ENCODE results near the gene PPARG. TPM values are rescaled to one million over a fixed set of nuclear protein-coding genes. Genes with fewer than 3 reads are reported as not detected.
A peak's percentile ranks its signal among the peaks of the same experiment; 100 is the strongest.
"Not testable (repeated sequence)": the region's sequence is repeated elsewhere in the genome, so short reads cannot be mapped to it uniquely, and the experiment has no call there.

Gene PPARG
- total RNA-seq, 1 experiment from 2014 or later: 61.5 TPM

GRCh38 chr3:12285003-12285555 is 3.8 kb upstream of the PPARG start:
- DNase-seq: no peak
- Histone ChIP-seq H3K9me2 (ENCODE audit: insufficient read depth) (no peaks in the 10 kb centered on the region), H3K36me3 (ENCODE audit: low read depth) (peaks cover 5% of the 10 kb centered on the region), H3K9me3 (ENCODE audit: insufficient read depth, low read depth) (peaks cover 9% of the 10 kb centered on the region), H2AFZ (no peak overlapping the region), H3F3A (ENCODE audit: insufficient read depth, low read depth) (peaks cover 21% of the 10 kb centered on the region), H3K79me2 (ENCODE audit: low read depth) (peaks cover 33% of the 10 kb centered on the region), H4K20me1 (ENCODE audit: insufficient read depth) (no peaks in the 10 kb centered on the region; the same call in 1 of the 2 replicates), H3K4me3 (no peak overlapping the region), H3K4me2 (no peak overlapping the region), H3K27me3 (ENCODE audit: insufficient read depth, low read depth) (no peaks in the 10 kb centered on the region), H3K4me1 (replicated peaks; ENCODE audit: insufficient read depth) (peaks cover 17% of the 10 kb centered on the region), H3K27ac (no peak overlapping the region)
- no TSS peak for BruUV-seq (replicated peaks)
- ChIA-PET POLR2A (ENCODE audit: unreplicated experiment) (no interaction called here), CTCF (no interaction called here)
- intact Hi-C loops (cut with micrococcal nuclease; ENCODE audit: unreplicated experiment): loop anchor here (5.0 kb wide), 2 partner anchors 53 to 108 kb away; no protein-coding TSS in a partner anchor
- TF ChIP-seq CTCF (conservative IDR thresholded peaks at IDR 0.05): no peak
- no peak for TF ChIP-seq EZH2 (IDR thresholded peaks at IDR 0.05; ENCODE audit: low read depth)

- POLR2A ChIA-PET (ENCODE audit: unreplicated experiment): not testable (repeated sequence)
- peaks cover 40% of the 10 kb centered on the region for H3K79me2 ChIP-seq (ENCODE audit: low read depth)
- CTCF ChIA-PET: interaction anchor here (1.1 kb wide), 1 partner anchor 67 kb away, joined by 3 read pairs; no protein-coding TSS in a partner anchor
Observed at GRCh38 chr3:12285779-12286178, 3.1 kb upstream of the PPARG start.

GRCh38 chr3:12286504-12286903 is 2.4 kb upstream of the PPARG start:
- Histone ChIP-seq H3K9me3 (ENCODE audit: insufficient read depth, low read depth) (peaks cover 9% of the 10 kb centered on the region), H3K4me3 (peak overlapping the region; percentile 60; the same call in 1 of the 2 replicates), H4K20me1 (ENCODE audit: insufficient read depth) (no peaks in the 10 kb centered on the region; the same call in 1 of the 2 replicates), H3K9me2 (ENCODE audit: insufficient read depth) (no peaks in the 10 kb centered on the region), H2AFZ (peak overlapping the region; percentile 88), H3F3A (ENCODE audit: insufficient read depth, low read depth) (peaks cover 21% of the 10 kb centered on the region), H3K27ac (peak overlapping the region; percentile 54), H3K4me2 (peak overlapping the region; percentile 93), H3K79me2 (ENCODE audit: low read depth) (peaks cover 47% of the 10 kb centered on the region), H3K36me3 (ENCODE audit: low read depth) (peaks cover 15% of the 10 kb centered on the region), H3K27me3 (ENCODE audit: insufficient read depth, low read depth) (no peaks in the 10 kb centered on the region), H3K4me1 (replicated peaks; ENCODE audit: insufficient read depth) (peaks cover 17% of the 10 kb centered on the region)
- TSS peak; percentile 53 for BruUV-seq (replicated peaks)
- POLR2A ChIA-PET (ENCODE audit: unreplicated experiment): interaction anchor here (0.7 to 1.0 kb wide), 2 partner anchors 70 to 152 kb away, joined by 3 to 4 read pairs; no protein-coding TSS in a partner anchor
- TF ChIP-seq EZH2 (IDR thresholded peaks at IDR 0.05; ENCODE audit: low read depth) (no peak), CTCF (conservative IDR thresholded peaks at IDR 0.05) (no peak)
- no peak for DNase-seq
- CTCF ChIA-PET: interaction anchor here (1.1 kb wide), 1 partner anchor 66 kb away, joined by 3 read pairs; no protein-coding TSS in a partner anchor
- intact Hi-C loops (cut with micrococcal nuclease; ENCODE audit: unreplicated experiment): loop anchor here (5.0 kb wide), 2 partner anchors 54 to 109 kb away; no protein-coding TSS in a partner anchor

More at GRCh38 chr3:12285779-12286178, 3.1 kb upstream of the PPARG start:
- H3K36me3 ChIP-seq (ENCODE audit: low read depth); H4K20me1 ChIP-seq (ENCODE audit: insufficient read depth); H3K27me3 ChIP-seq (ENCODE audit: insufficient read depth, low read depth); BruUV-seq (replicated peaks); H3K4me3 ChIP-seq; H3K9me2 ChIP-seq (ENCODE audit: insufficient read depth); DNase-seq; H3K4me2 ChIP-seq; H2AFZ ChIP-seq; H3K9me3 ChIP-seq (ENCODE audit: insufficient read depth, low read depth); H3K27ac ChIP-seq: not testable (repeated sequence)
- H3K4me1 ChIP-seq (replicated peaks; ENCODE audit: insufficient read depth): peaks cover 17% of the 10 kb centered on the region
- intact Hi-C loops (cut with micrococcal nuclease; ENCODE audit: unreplicated experiment): loop anchor here (5.0 kb wide), 2 partner anchors 53 to 108 kb away; no protein-coding TSS in a partner anchor
- peaks cover 21% of the 10 kb centered on the region for H3F3A ChIP-seq (ENCODE audit: insufficient read depth, low read depth)
